Body of pancreas (tissue), 4 donors: ENCODE measurements around the gene NCAPD3. TPM values are rescaled to one million over a fixed set of nuclear protein-coding genes. Genes with fewer than 3 reads are reported as not detected.

Source experiments
- ATAC-seq: fragments of 150-250 bp; one replicate; pipeline ENCODE4 v1.9.1; 2016
- DNase-seq, 4 donors: peaks; one replicate each; pipeline ENCODE4 v3.0.0-alpha.2; 2019
- H3K27ac ChIP-seq, 4 donors: fragments of 200-600 bp; sonication (generic); 1 replicate in 3 of 4; 2 replicates in 1 of 4; pipeline versions ENCODE4 v1.5.1 to v1.6.1; 2016 to 2019; ENCODE audit warnings: mild to moderate bottlenecking in 1 of 4, mixed read lengths in 1 of 4, moderate library complexity in 1 of 4
- H3K27me3 ChIP-seq, 2 donors: fragments of 200-600 bp; sonication (generic); one replicate each; pipeline ENCODE4 v1.6.0; 2016; ENCODE audit warnings: mild to moderate bottlenecking in 1 of 2
- H3K36me3 ChIP-seq, 2 donors: fragments of 200-600 bp; sonication (generic); replicated peaks in 1 of 2; 2 replicates each; pipeline ENCODE4 v1.5.1; 2016; ENCODE audit warnings: low read depth in 2 of 2; ENCODE audit not compliant: insufficient read depth in 1 of 2
- H3K4me1 ChIP-seq: fragments of 200-600 bp; sonication (generic); one replicate; pipeline ENCODE4 v1.6.0; 2016
- H3K4me3 ChIP-seq, 2 donors: fragments of 200-600 bp; sonication (generic); 1 replicate in 1 of 2; 2 replicates in 1 of 2; pipeline ENCODE4 v1.5.1; 2016 to 2019
- H3K9me3 ChIP-seq, 3 donors: fragments of 200-600 bp; sonication (generic); 1 replicate in 2 of 3; 2 replicates in 1 of 3; pipeline ENCODE4 v1.5.1; 2016
- CTCF ChIP-seq, 7 experiments: fragments of 450-650 bp in 4 of 7; fragments of 200-600 bp in 3 of 7; sonication (generic) in 3 of 7; IDR thresholded peaks; one replicate each; pipeline ENCODE4 v1.5.1; 2016 to 2019; ENCODE audit warnings: antibody characterized with exemption in 7 of 7
- POLR2A ChIP-seq, 3 donors: fragments of 450-650 bp; IDR thresholded peaks; one replicate each; pipeline ENCODE4 v1.6.1; 2016; ENCODE audit warnings: antibody characterized with exemption in 3 of 3, mild to moderate bottlenecking in 2 of 3
- WGBS, 2 donors: methylation state at CpG; one replicate each; pipeline ENCODE4 v1.1.5; 2017; 5-methylcytosine and 5-hydroxymethylcytosine counted together
- intact Hi-C: fragments of 100-400 bp; cut with DNase I; formaldehyde crosslinking; loops from one replicate; pipeline ENCODE4 v1.15.1; 2023
- total RNA-seq, 2 donors: library from RNA; depleted of rRNA; stranded (reverse); fragments of >200 nt; gene quantifications; one replicate each; pipeline ENCODE4 v1.1.0, GENCODE V29; 2016

The NCAPD3 gene
- total RNA-seq, 2 donors from 2014 or later = 4.7 to 10.9 TPM

- no peaks in the 10 kb centered on the region for H3K27me3 ChIP-seq
- no peak overlapping the region for H3K27ac ChIP-seq
- TF ChIP-seq POLR2A (IDR thresholded peaks at IDR 0.05) (no peak), CTCF (IDR thresholded peaks at IDR 0.05) (peak in 5 of 7 experiments; percentile 13 to 37 (median 32))
- ATAC-seq = peak; percentile 39
- peaks cover 0 to 15% of the 10 kb centered on the region in 2 donors for H3K36me3 ChIP-seq
- 55 to 56% methylated on average over 4 to 7 of the region's 7 CpGs for WGBS, 2 donors
- intact Hi-C loops = no loop called here
- DNase-seq = peak in 1 of 4 donors; percentile 16
- no peaks in the 10 kb centered on the region for H3K4me1 ChIP-seq
- no peaks in the 10 kb centered on the region for H3K9me3 ChIP-seq
- no peak overlapping the region for H3K4me3 ChIP-seq
Measured at GRCh38 chr11:134244593-134244992, 20.8 kb upstream of the NCAPD3 start.

- WGBS, 2 donors = 82% methylated on average over 4 of the region's 4 CpGs
- TF ChIP-seq CTCF (IDR thresholded peaks at IDR 0.05) (no peak), POLR2A (IDR thresholded peaks at IDR 0.05) (no peak)
- ATAC-seq (no peak), DNase-seq (peak in 1 of 4 donors; percentile 26)
- no peaks in the 10 kb centered on the region for H3K27me3 ChIP-seq
- no peak overlapping the region for H3K27ac ChIP-seq
- no peaks in the 10 kb centered on the region for H3K9me3 ChIP-seq
- H3K4me3 ChIP-seq = no peak overlapping the region
- H3K36me3 ChIP-seq = peaks cover 0 to 15% of the 10 kb centered on the region in 2 donors
- no peaks in the 10 kb centered on the region for H3K4me1 ChIP-seq
- intact Hi-C loops = no loop called here
Measured at GRCh38 chr11:134243913-134244312, 20.1 kb upstream of the NCAPD3 start.

- Histone ChIP-seq H3K27me3 (no peaks in the 10 kb centered on the region), H3K36me3 (peaks cover 0 to 10% of the 10 kb centered on the region in 2 donors), H3K4me1 (no peaks in the 10 kb centered on the region), H3K27ac (no peak overlapping the region), H3K4me3 (no peak overlapping the region), H3K9me3 (no peaks in the 10 kb centered on the region)
- intact Hi-C loops = no loop called here
- ATAC-seq (no peak), DNase-seq (no peak)
- 79 to 86% methylated on average over 9 of the region's 9 CpGs for WGBS, 2 donors
- TF ChIP-seq CTCF (IDR thresholded peaks at IDR 0.05) = no peak
- no peak for TF ChIP-seq POLR2A (IDR thresholded peaks at IDR 0.05)
Measured at GRCh38 chr11:134242376-134242775, 18.6 kb upstream of the NCAPD3 start.

- peaks cover under 1% of the 10 kb centered on the region for H3K4me1 ChIP-seq
- WGBS, 2 donors = 64 to 71% methylated on average over 6 of the region's 6 CpGs
- H3K4me3 ChIP-seq = no peak overlapping the region
- no peaks in the 10 kb centered on the region for H3K9me3 ChIP-seq
- H3K27ac ChIP-seq = no peak overlapping the region
- no peaks in the 10 kb centered on the region for H3K27me3 ChIP-seq
- intact Hi-C loops = no loop called here
- no peak for DNase-seq
- no peak for TF ChIP-seq POLR2A (IDR thresholded peaks at IDR 0.05)
- no peak for TF ChIP-seq CTCF (IDR thresholded peaks at IDR 0.05)
- no peak for ATAC-seq
- peaks cover 0 to 5% of the 10 kb centered on the region in 2 donors for H3K36me3 ChIP-seq
Measured at GRCh38 chr11:134240592-134240991, 16.8 kb upstream of the NCAPD3 start.

GRCh38 chr11:134238956-134239355, 15.2 kb upstream of the NCAPD3 start:
- H3K27ac ChIP-seq = no peak overlapping the region
- peaks cover 0 to 5% of the 10 kb centered on the region in 2 donors for H3K36me3 ChIP-seq
- DNase-seq = no peak
- no peaks in the 10 kb centered on the region for H3K9me3 ChIP-seq
- peaks cover 7% of the 10 kb centered on the region for H3K4me1 ChIP-seq
- H3K27me3 ChIP-seq = no peaks in the 10 kb centered on the region
- TF ChIP-seq POLR2A (IDR thresholded peaks at IDR 0.05) (no peak), CTCF (IDR thresholded peaks at IDR 0.05) (no peak)
- intact Hi-C loops = no loop called here
- H3K4me3 ChIP-seq = no peak overlapping the region
- no peak for ATAC-seq
- 95 to 97% methylated on average over 5 of the region's 5 CpGs for WGBS, 2 donors
